ENCODE measurements around the gene RTP4.

GRCh38 chr3:187328691-187329090 is 39.5 kb upstream of the RTP4 start:
- no peak for TF ChIP-seq POLR2AphosphoS5 (IDR thresholded peaks at IDR 0.05)
- TF ChIP-seq CTCF (IDR thresholded peaks at IDR 0.05): no peak
- no peak for TF ChIP-seq POLR2A (IDR thresholded peaks at IDR 0.05)
- no peak for TF ChIP-seq EP300 (IDR thresholded peaks at IDR 0.05)

Data from suprapubic skin (tissue), 4 donors.